ENCODE data around the gene PLXNB1.
"Not testable (repeated sequence)": the region's sequence is repeated elsewhere in the genome, so short reads cannot be mapped to it uniquely, and the experiment has no call there.

PLXNB1 gene

GRCh38 chr3:48465237-48465530 is 35.3 kb upstream of the PLXNB1 start:
- DNase-seq = no peak

GRCh38 chr3:48464713-48465221 is 34.9 kb upstream of the PLXNB1 start:
- DNase-seq = no peak

GRCh38 chr3:48463703-48464102 is 33.8 kb upstream of the PLXNB1 start:
- DNase-seq = no peak

GRCh38 chr3:48461767-48462166 is 31.9 kb upstream of the PLXNB1 start:
- DNase-seq = not testable (repeated sequence)

GRCh38 chr3:48460517-48460902 is 30.6 kb upstream of the PLXNB1 start:
- DNase-seq = no peak

GRCh38 chr3:48459773-48460516 is 30.1 kb upstream of the PLXNB1 start:
- no peak for DNase-seq

- no peak for DNase-seq
These were observed 29.4 kb upstream of the PLXNB1 start for GRCh38 chr3:48459331-48459730.

- no peak for DNase-seq
These were observed 26.6 kb upstream of the PLXNB1 start for GRCh38 chr3:48456456-48456855.

GRCh38 chr3:48451270-48451669 is 21.4 kb upstream of the PLXNB1 start:
- no peak for DNase-seq

GRCh38 chr3:48446425-48447193 is 16.7 kb upstream of the PLXNB1 start, which contains the start of gene ATRIP:
TSS of gene ATRIP (plus strand) at chr3:48446737. CDS start at chr3:48446846, 109 bp downstream.
- peak; percentile 24 for DNase-seq

- no peak for DNase-seq
These were observed 16.1 kb upstream of the PLXNB1 start for GRCh38 chr3:48446043-48446424.

- no peak for DNase-seq
These were observed 15.5 kb upstream of the PLXNB1 start for GRCh38 chr3:48445277-48445882.

- no peak for DNase-seq
These were observed 12.1 kb upstream of the PLXNB1 start for GRCh38 chr3:48441940-48442339.

- DNase-seq = no peak
These were observed 10.7 kb upstream of the PLXNB1 start for GRCh38 chr3:48440590-48440958.

GRCh38 chr3:48439820-48440589 is 10.1 kb upstream of the PLXNB1 start, which contains the start of the genes CCDC51 and TMA7:
TSS of gene CCDC51 (minus strand) at chr3:48440119. CDS start at chr3:48435128, 4,991 bp downstream.
TSS of gene TMA7 (plus strand) at chr3:48440257. CDS start at chr3:48440297, 40 bp downstream.
- DNase-seq = peak; percentile 77

GRCh38 chr3:48437812-48438211 is 7.9 kb upstream of the PLXNB1 start:
- no peak for DNase-seq

- DNase-seq = no peak
These were observed 7.0 kb upstream of the PLXNB1 start for GRCh38 chr3:48436855-48437254.

- no peak for DNase-seq
These were observed 6.5 kb upstream of the PLXNB1 start for GRCh38 chr3:48436477-48436787.

GRCh38 chr3:48435774-48436476 is 6.0 kb upstream of the PLXNB1 start:
- peak; percentile 55 for DNase-seq

- DNase-seq = no peak
These were observed 5.3 kb upstream of the PLXNB1 start for GRCh38 chr3:48435223-48435595.

GRCh38 chr3:48434591-48435222 is 4.8 kb upstream of the PLXNB1 start:
- no peak for DNase-seq

All from DMS153 (cell line).